MM.1S (cell line): ENCODE results near the gene FTH1.

Experiments
- DNase-seq: peaks from one replicate; pipeline ENCODE4 v3.0.0-alpha.2; 2015
- H2AFZ ChIP-seq: fragments of 300-600 bp; sonication (generic); 2 replicates; pipeline ENCODE4 v1.6.0; 2016; ENCODE audit warnings: antibody characterized with exemption, low read length
- H3F3A ChIP-seq: fragments of 300-600 bp; sonication (generic); 2 replicates; pipeline ENCODE4 v1.6.1; 2016; ENCODE audit warnings: mild to moderate bottlenecking, antibody characterized with exemption, low read length, moderate library complexity, mixed read lengths; ENCODE audit not compliant: insufficient read depth
- H3K27ac ChIP-seq: fragments of 300-600 bp; sonication (generic); 2 replicates; pipeline ENCODE4 v1.5.1; 2016; ENCODE audit warnings: mild to moderate bottlenecking, low read length
- H3K27me3 ChIP-seq: fragments of 300-600 bp; sonication (generic); replicated peaks from 2 replicates; pipeline ENCODE4 v1.6.0; 2016; ENCODE audit warnings: low read length; ENCODE audit not compliant: insufficient read depth
- H3K36me3 ChIP-seq: fragments of 300-600 bp; sonication (generic); replicated peaks from 2 replicates; pipeline ENCODE4 v1.6.1; 2016; ENCODE audit warnings: mild to moderate bottlenecking, low read length, mixed read lengths; ENCODE audit not compliant: insufficient read depth
- H3K4me1 ChIP-seq: fragments of 300-600 bp; sonication (generic); 2 replicates; pipeline ENCODE4 v1.6.1; 2016; ENCODE audit warnings: low read length, mixed read lengths
- H3K4me2 ChIP-seq: fragments of 300-600 bp; sonication (generic); 2 replicates; pipeline ENCODE4 v1.6.0; 2016; ENCODE audit warnings: low read depth, low read length
- H3K4me3 ChIP-seq: fragments of 300-600 bp; sonication (generic); 2 replicates; pipeline ENCODE4 v1.5.1; 2016; ENCODE audit warnings: low read length, mixed read lengths
- H3K79me2 ChIP-seq: fragments of 300-600 bp; sonication (generic); 2 replicates; pipeline ENCODE4 v1.6.1; 2016; ENCODE audit warnings: mixed run types, low read length, mixed read lengths
- H3K9ac ChIP-seq: fragments of 300-600 bp; sonication (generic); 2 replicates; pipeline ENCODE4 v1.6.1; 2016; ENCODE audit warnings: low read length, mixed read lengths
- H3K9me2 ChIP-seq: fragments of 300-600 bp; sonication (generic); replicated peaks from 2 replicates; pipeline ENCODE4 v1.6.1; 2016; ENCODE audit warnings: mild to moderate bottlenecking, low read length, mixed read lengths; ENCODE audit not compliant: insufficient read depth
- H3K9me3 ChIP-seq: fragments of 300-600 bp; sonication (generic); replicated peaks from 2 replicates; pipeline ENCODE4 v1.6.1; 2016; ENCODE audit warnings: mild to moderate bottlenecking, low read length, mixed read lengths; ENCODE audit not compliant: insufficient read depth
- H4K20me1 ChIP-seq: fragments of 300-600 bp; sonication (generic); 2 replicates; pipeline ENCODE4 v1.6.1; 2016; ENCODE audit warnings: mild to moderate bottlenecking, low read length, moderate library complexity, mixed read lengths; ENCODE audit not compliant: insufficient read depth
- CTCF ChIP-seq: fragments of 300-600 bp; sonication (generic); IDR thresholded peaks from 2 replicates; pipeline ENCODE4 v1.5.1; 2016; ENCODE audit warnings: antibody characterized with exemption, low read length, mixed read lengths
- EZH2 ChIP-seq: fragments of 300-600 bp; sonication (generic); optimal IDR thresholded peaks from 2 replicates; pipeline ENCODE3; 2017; ENCODE audit warnings: low read depth, mild to moderate bottlenecking, antibody characterized with exemption, low read length, mixed read lengths
- EZH2phosphoT487 ChIP-seq: fragments of 300-600 bp; sonication (generic); IDR thresholded peaks from 2 replicates; pipeline ENCODE4 v1.6.1; 2018; ENCODE audit warnings: antibody characterized with exemption, low read length

The FTH1 gene

GRCh38 chr11:62012832-62013461, 45.5 kb upstream of the FTH1 start:
- H3K9me3 ChIP-seq, result no peaks in the 10 kb centered on the region
- no peak overlapping the region for H3K4me3 ChIP-seq
- peaks cover 18% of the 10 kb centered on the region for H3K27me3 ChIP-seq
- no peak for TF ChIP-seq CTCF
- no peak for TF ChIP-seq EZH2
- H3F3A ChIP-seq, result no peaks in the 10 kb centered on the region
- H2AFZ ChIP-seq, result no peak overlapping the region
- no peak for DNase-seq
- no peak overlapping the region for H3K4me2 ChIP-seq
- no peaks in the 10 kb centered on the region for H3K79me2 ChIP-seq
- no peak overlapping the region for H3K9ac ChIP-seq
- H3K9me2 ChIP-seq, result no peaks in the 10 kb centered on the region
- H4K20me1 ChIP-seq, result no peaks in the 10 kb centered on the region
- no peaks in the 10 kb centered on the region for H3K36me3 ChIP-seq
- H3K27ac ChIP-seq, result no peak overlapping the region
- H3K4me1 ChIP-seq, result no peaks in the 10 kb centered on the region

DNA sequence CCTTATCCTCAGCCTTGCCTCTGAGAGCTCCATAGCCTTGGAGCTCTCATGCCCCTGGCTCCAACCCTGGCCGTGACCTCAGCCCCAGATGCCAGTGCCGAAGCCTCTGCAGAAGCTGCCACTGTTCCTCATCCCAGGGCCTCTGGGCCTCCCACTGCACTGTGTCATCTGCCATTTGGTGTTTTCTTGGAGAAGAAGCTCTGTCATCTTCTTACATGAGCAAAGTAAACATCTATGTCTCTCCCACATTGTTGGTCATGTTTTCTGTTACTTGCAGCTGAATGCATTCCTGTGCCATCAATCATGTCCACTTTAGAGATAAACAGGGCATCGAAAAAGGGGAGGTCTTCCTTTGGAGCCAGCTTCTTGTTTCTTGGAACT, 45.0 kb upstream of the FTH1 start:
- Histone ChIP-seq H3F3A (no peaks in the 10 kb centered on the region), H3K79me2 (no peaks in the 10 kb centered on the region), H3K9me3 (no peaks in the 10 kb centered on the region), H3K36me3 (no peaks in the 10 kb centered on the region), H2AFZ (no peak overlapping the region), H3K4me3 (no peak overlapping the region), H3K27ac (no peak overlapping the region), H3K9me2 (no peaks in the 10 kb centered on the region), H3K9ac (no peak overlapping the region), H4K20me1 (no peaks in the 10 kb centered on the region), H3K27me3 (peaks cover 21% of the 10 kb centered on the region), H3K4me2 (no peak overlapping the region), H3K4me1 (no peaks in the 10 kb centered on the region)
- TF ChIP-seq EZH2 (no peak), CTCF (no peak), EZH2phosphoT487 (no peak)
- no peak for DNase-seq

- Histone ChIP-seq H3K27ac (no peak overlapping the region), H3F3A (no peaks in the 10 kb centered on the region), H3K9ac (no peak overlapping the region), H3K4me1 (no peaks in the 10 kb centered on the region), H2AFZ (no peak overlapping the region), H4K20me1 (no peaks in the 10 kb centered on the region), H3K27me3 (peaks cover 22% of the 10 kb centered on the region), H3K79me2 (no peaks in the 10 kb centered on the region), H3K36me3 (no peaks in the 10 kb centered on the region), H3K9me2 (no peaks in the 10 kb centered on the region), H3K4me2 (no peak overlapping the region), H3K4me3 (no peak overlapping the region), H3K9me3 (no peaks in the 10 kb centered on the region)
- TF ChIP-seq EZH2 (no peak), EZH2phosphoT487 (no peak), CTCF (no peak)
- DNase-seq, result no peak
Measured at GRCh38 chr11:62011881-62012280, 44.4 kb upstream of the FTH1 start.
